HG02678 (cell line): ENCODE data around the gene MOB1B.
"Not testable (repeated sequence)": the region's sequence is repeated elsewhere in the genome, so short reads cannot be mapped to it uniquely, and the experiment has no call there.

Experiments used
- ATAC-seq: cut with Tn5 transposase; IDR thresholded peaks from one replicate; pipeline ENCODE4 v1.9.1; 2021; ENCODE audit warnings: mild to moderate bottlenecking, moderate library complexity; ENCODE audit not compliant: unreplicated experiment

Gene MOB1B

GRCh38 chr4:70901984-70902576 lies at the start of gene MOB1B:
Gene MOB1B, plus strand, starts transcription at chr4:70902369. Its CDS starts 168 bp downstream, at chr4:70902537.
- ATAC-seq, result peak; percentile 91

- no peak for ATAC-seq
Measured at GRCh38 chr4:70855464-70855863, 46.7 kb upstream of the MOB1B start.

DNA sequence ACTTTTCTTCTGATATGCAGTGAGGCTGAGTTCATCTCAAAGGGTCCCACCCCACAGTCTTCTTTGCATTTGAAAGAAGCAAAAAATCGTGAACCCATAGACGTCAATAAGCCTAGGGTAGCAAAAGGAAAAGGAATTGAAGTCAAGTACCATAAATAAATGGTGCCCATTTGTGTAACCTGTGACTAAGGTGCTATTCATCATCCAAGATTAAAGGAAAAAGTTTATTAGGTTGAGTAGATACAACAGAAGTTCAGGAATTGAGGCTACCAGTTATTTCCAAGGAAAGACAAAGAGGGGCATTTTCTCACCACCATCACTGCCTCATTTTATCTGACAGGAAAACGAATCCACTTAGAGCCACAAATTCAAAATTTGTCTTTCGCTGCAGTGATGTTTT lies 43.7 kb upstream of the MOB1B start:
- ATAC-seq, result no peak

GRCh38 chr4:70859066-70859465 lies 43.1 kb upstream of the MOB1B start:
- ATAC-seq, result no peak

GRCh38 chr4:70863099-70863790 lies 38.9 kb upstream of the MOB1B start:
- peak; percentile 85 for ATAC-seq

GRCh38 chr4:70868778-70869177 lies 33.4 kb upstream of the MOB1B start:
- ATAC-seq, result no peak

DNA sequence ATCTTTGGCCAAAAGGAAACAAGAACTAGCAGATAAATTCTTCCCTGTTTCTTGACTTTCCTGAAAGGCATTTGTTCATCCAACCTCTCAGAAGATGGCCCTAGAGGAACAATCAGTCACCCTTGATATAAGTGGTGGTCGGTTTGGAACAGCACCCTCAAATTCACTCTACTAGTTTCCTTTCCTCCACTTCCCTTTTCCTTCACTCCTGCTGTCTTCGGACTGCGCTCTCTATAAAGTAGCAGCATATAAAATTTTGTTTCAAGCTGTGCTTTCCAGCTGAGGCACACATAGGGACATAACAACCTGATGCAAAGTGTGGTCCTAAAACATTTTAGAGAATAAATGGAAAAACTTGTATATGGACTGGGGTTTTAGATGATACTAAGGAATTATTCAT lies 29.0 kb upstream of the MOB1B start:
- no peak for ATAC-seq

- peak; percentile 78 for ATAC-seq
Measured at GRCh38 chr4:70874268-70875156, 27.7 kb upstream of the MOB1B start.

- no peak for ATAC-seq
Measured at GRCh38 chr4:70877556-70877955, 24.6 kb upstream of the MOB1B start.

DNA sequence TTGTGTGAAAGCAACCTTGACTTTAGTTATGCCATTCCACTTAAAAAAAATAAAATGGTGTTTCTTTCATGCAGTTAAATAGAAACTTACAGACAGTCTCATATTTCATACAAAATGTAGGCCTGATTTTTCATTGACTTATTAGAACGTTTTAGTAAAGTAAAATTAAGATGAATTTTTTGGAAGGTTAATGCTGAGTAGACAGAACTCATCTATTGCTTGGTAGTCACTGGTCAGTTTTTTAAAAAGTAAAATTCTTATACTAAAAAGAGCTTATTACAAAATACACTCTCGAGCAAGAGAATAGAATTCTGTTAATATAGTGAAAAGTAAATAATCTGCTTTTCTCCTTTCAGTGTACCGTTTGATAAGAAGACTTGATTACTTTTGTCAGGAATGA lies 21.4 kb upstream of the MOB1B start:
- ATAC-seq, result no peak

- ATAC-seq, result no peak
Measured at GRCh38 chr4:70885174-70885573, 17.0 kb upstream of the MOB1B start.

GRCh38 chr4:70892086-70892769 lies 9.9 kb upstream of the MOB1B start:
- no peak for ATAC-seq

- no peak for ATAC-seq
Measured at GRCh38 chr4:70893790-70894189, 8.4 kb upstream of the MOB1B start.

- ATAC-seq, result peak; percentile 8
Measured at GRCh38 chr4:70895405-70895804, 6.8 kb upstream of the MOB1B start.

DNA sequence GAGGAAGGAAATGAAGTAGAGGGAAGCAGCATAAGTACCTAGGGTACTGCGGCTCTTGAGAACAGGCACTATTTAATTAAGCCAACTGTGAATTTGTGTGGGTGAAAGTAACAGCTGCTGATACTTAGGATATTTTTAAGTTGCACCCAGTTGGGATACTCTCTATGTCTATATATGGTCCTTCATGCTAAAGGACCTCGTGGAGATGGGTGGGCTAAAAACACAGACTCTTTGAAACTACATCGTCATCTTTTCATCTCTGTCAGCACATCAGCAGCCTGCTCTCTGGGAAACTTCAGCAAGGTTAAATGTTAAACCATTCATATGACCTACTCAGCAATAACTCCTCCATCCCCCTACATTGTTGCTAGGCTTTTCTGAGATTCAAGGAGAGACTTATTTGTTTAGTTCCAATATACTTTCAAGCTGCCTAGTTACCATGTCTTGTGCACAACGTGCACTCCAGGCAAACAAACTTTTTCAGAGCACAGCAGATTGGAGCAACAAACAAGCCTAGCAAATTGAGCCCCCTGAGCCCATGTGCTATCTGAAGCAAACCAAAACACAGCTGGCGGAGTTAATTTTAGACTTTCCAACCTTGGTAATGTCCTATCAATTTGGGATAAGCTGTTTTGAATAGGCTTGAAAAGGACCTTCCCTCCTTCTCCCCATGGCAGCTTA lies 6.2 kb upstream of the MOB1B start:
- ATAC-seq, result peak; percentile 83

DNA sequence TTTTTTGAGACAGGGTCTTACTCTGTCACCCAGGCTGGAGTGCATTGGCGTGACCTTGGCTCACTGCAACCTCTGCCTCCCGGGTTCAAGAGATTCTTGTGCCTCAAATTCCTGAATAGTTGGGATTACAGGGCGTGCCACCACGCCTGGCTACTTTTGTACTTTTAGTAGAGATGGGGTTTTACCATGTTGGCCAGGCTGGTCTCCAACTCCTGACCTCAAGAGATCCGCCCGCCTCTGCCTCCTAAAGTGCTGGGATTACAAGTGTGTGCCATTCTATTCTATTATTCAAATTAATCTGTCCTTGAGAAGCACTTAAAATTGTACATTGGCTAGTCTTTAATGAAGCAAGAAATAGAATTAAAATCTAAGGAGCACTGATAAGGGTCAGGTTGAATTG lies 3.6 kb upstream of the MOB1B start:
- not testable (repeated sequence) for ATAC-seq

DNA sequence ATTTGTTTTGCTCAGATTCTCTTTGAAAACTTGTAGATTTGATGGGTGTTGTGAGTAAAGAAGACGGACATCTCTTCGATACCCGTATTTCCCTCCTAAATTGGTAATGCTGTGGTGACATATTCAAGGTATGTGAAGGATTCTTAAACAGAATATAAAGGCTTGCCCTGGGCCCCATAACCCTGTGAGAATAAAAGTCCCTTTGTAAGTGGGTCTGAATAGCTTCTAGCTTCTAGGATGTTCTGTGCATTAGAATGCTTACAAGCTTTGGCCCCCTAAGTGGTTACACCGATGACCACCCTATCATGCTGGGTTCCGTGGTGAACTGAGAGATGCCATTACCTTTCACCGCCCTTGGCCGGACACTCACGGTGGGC lies 574 bp upstream of the MOB1B start:
- ATAC-seq, result no peak

DNA sequence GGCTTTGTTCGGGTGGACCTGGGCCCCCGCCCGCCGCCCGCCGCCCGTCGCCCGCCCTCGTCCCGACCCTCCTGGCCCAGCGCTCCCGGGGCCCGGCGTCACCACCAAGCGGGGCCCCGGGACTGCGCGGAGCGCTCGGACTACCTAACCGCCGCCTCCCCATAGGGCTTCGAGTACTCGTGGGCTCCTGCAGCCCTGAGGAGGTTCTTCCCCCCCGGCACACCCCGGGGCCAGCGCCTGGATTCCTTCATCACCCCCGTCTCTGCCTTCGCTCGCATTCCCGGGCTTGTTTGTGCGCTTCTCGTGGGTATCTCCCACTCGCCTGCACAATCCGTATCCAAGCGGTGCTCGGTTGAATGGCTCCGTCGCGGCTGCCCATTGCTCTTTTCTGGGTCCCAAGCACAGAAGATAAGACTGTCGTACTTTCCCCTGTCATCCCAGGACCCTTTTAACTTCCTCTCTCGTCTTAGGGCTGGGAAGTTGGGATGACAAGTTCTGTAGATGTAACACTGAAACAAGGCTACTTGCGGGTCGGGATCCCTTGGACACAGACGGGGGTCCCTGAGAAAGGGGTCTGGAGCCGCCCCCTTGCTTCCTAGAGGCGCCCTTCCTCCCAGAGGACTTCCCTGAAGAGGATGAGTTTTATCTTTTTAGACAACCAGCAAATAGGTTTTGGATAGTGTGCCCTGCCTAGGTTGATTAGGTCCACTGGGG lies 565 bp downstream of the MOB1B start:
- ATAC-seq, result peak; percentile 44

DNA sequence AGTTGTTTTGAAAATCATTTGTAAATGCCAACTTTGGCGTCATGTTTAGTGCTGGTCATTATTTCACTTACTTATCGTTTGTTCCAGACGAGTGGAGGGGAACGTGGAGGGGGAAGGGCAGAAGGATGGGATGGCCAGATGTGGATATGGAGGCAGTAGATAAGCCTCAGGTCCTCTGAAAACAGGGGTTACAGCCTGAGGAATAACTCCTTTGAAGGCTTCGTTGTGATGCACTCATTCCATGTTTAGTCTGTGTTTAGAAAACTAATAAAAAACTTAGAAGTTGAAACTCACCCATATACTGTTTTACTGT lies 1.1 kb downstream of the MOB1B start:
- no peak for ATAC-seq

DNA sequence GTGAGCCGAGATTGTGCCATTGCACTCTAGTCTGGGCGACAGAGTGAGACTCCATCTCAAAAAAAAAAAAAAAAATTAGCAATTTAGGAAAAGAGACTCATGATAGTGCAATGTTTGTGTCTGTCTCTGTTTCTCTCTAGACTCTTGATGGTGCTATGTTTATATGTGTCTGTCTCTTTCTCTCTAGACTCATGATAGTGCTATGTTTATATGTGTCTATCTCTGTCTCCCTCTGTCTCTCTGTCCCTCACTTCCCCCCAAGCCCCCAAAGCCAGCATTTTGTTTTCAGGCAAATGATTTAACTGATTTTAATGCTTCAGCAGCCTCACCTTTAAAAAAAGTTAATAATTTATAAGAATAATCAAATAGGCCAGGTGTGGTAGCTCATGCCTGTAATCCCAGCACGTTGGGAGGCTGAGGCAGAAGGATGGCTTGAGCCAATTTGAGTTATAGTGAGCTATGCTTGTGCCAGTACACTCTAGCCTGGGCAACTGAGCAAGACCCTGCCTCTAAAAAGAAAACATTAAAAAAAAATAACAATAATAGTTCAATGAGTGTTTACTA lies 6.9 kb downstream of the MOB1B start:
- ATAC-seq, result peak; percentile 50
